A549 (cell line): ENCODE data around the gene NLK.

ENCODE experiments used
- CHD2 ChIP-seq: fragments of 150-350 bp; IDR thresholded peaks from 2 replicates; pipeline ENCODE4 v1.6.1; 2014; ENCODE audit warnings: low read length; ENCODE audit not compliant: partially characterized antibody
- CTCF ChIP-seq: fragments of >200 bp; sonication (Bioruptor Twin); formaldehyde crosslinking; IDR thresholded peaks from 3 replicates; pipeline ENCODE4 v1.5.1; 2016
- EP300 ChIP-seq, 2 experiments: fragments of >200 bp; sonication (Bioruptor Twin); formaldehyde crosslinking; IDR thresholded peaks; 2 replicates in 1 of 2; 3 replicates in 1 of 2; pipeline ENCODE4 v1.6.1; 2016 to 2017
- HDAC2 ChIP-seq: fragments of 200-600 bp; sonication (generic); IDR thresholded peaks from 2 replicates; pipeline ENCODE4 v1.6.1; 2016
- HOXA7 ChIP-seq: fragments of 250-450 bp; sonication (Bioruptor Pico); IDR thresholded peaks from 2 replicates; pipeline ENCODE4 v1.5.0; 2020; ENCODE audit warnings: mild to moderate bottlenecking, moderate library complexity
- JUN ChIP-seq, 2 experiments: fragments of >200 bp; sonication (Bioruptor Twin); formaldehyde crosslinking; IDR thresholded peaks; 2 replicates in 1 of 2; 3 replicates in 1 of 2; pipeline ENCODE4 v1.6.1; 2016 to 2017
- MAZ ChIP-seq: fragments of 150-350 bp; IDR thresholded peaks from 2 replicates; pipeline ENCODE4 v1.6.1; 2014; ENCODE audit warnings: antibody characterized with exemption, low read depth, low read length, borderline replicate concordance
- POLR2AphosphoS2 ChIP-seq: conservative IDR thresholded peaks from 2 replicates; pipeline ENCODE4 v1.6.1; 2012; ENCODE audit warnings: low read length, improper control_type of control experiment, inconsistent platforms
- RAD21 ChIP-seq, 2 experiments: fragments of >200 bp in 1 of 2; sonication (Bioruptor Twin) in 1 of 2; formaldehyde crosslinking in 1 of 2; IDR thresholded peaks in 1 of 2; conservative IDR thresholded peaks in 1 of 2; 2 replicates in 1 of 2; 3 replicates in 1 of 2; pipeline ENCODE4 v1.6.1; 2012 to 2018; ENCODE audit warnings: inconsistent platforms in 1 of 2
- RCOR1 ChIP-seq: fragments of 150-350 bp; IDR thresholded peaks from 2 replicates; pipeline ENCODE4 v1.6.1; 2014; ENCODE audit warnings: antibody characterized with exemption, low read length, low read depth
- RFX5 ChIP-seq: fragments of 450-650 bp; IDR thresholded peaks from 2 replicates; pipeline ENCODE4 v1.7.1; 2014; ENCODE audit warnings: antibody characterized with exemption, mild to moderate bottlenecking, moderate library complexity
- TF ChIP-seq, protein P1 (sequence below): IDR thresholded peaks from 2 replicates; pipeline ENCODE4 v1.6.1; 2012

DNA sequence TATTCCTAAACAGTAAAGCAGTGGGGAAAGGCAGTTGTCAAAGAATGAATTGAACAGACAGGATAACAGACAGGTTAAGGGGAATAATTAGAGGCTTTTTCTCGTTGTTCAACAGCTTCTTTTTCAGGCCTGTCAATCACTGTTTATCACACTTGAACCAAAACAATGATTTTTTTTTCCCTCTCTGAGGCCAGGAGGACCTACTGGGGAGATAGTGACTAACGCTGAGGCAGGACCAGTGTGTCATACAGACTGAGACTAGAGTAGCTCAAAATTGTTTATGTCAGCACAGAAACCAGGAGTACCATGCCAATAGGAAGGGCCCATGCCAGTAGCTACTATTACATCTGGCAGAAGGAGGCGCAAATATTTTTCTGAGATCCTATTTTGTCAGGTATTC is 41.3 kb upstream of the NLK start:
- no peak for TF ChIP-seq CTCF
- TF ChIP-seq RFX5: no peak
- no peak for TF ChIP-seq RAD21 (conservative IDR thresholded peaks at IDR 0.05 in 1 of 2, IDR thresholded peaks at IDR 0.05 in 1 of 2)
- TF ChIP-seq EP300 (IDR thresholded peaks at IDR 0.05): no peak
- no peak for TF ChIP-seq JUN (IDR thresholded peaks at IDR 0.05)
- TF ChIP-seq HDAC2: no peak
- TF ChIP-seq RCOR1: no peak
- TF ChIP-seq POLR2AphosphoS2: no peak
- TF ChIP-seq HOXA7 (CRISPR knock-in tag): no peak
- TF ChIP-seq CHD2: no peak
- TF ChIP-seq, protein P1, sequence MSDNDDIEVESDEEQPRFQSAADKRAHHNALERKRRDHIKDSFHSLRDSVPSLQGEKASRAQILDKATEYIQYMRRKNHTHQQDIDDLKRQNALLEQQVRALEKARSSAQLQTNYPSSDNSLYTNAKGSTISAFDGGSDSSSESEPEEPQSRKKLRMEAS: no peak
- no peak for TF ChIP-seq MAZ
